Activated T-helper 17 cell treated with anti-CD3 and anti-CD28 coated beads, Interleukin-2, amount 50 U/mL, for 72 hours (primary cell): ENCODE measurements around the gene SLC25A45. TPM values are rescaled to one million over a fixed set of nuclear protein-coding genes. Genes with fewer than 3 reads are reported as not detected.

ENCODE experiments used
- ATAC-seq: fragments of 150-1000 bp; cut with Tn5 transposase; replicated peaks from 2 replicates; pipeline ENCODE4 v1.10.0; 2021; ENCODE audit warnings: mild to moderate bottlenecking, moderate library complexity
- H3K27ac Mint-ChIP-seq: one replicate; pipeline ENCODE4 v1.8.0; 2022; ENCODE audit warnings: mixed read lengths
- H3K27me3 Mint-ChIP-seq: one replicate; pipeline ENCODE4 v1.8.0; 2022; ENCODE audit warnings: mixed read lengths
- H3K36me3 Mint-ChIP-seq: one replicate; pipeline ENCODE4 v1.8.0; 2022; ENCODE audit warnings: low read depth, mild to moderate bottlenecking, mixed read lengths
- H3K4me1 Mint-ChIP-seq: one replicate; pipeline ENCODE4 v1.8.0; 2022; ENCODE audit warnings: mixed read lengths
- H3K4me3 Mint-ChIP-seq: one replicate; pipeline ENCODE4 v1.8.0; 2022; ENCODE audit warnings: mild to moderate bottlenecking, mixed read lengths
- H3K9me3 Mint-ChIP-seq: one replicate; pipeline ENCODE4 v1.8.0; 2022; ENCODE audit warnings: mixed read lengths
- total RNA-seq, 2 donors: library from RNA; stranded (reverse); gene quantifications; one replicate each; pipeline ENCODE4 v1.2.3, GENCODE V29; 2022

Gene SLC25A45
- total RNA-seq, 2 donors from 2014 or later = 18.0 to 20.1 TPM

DNA sequence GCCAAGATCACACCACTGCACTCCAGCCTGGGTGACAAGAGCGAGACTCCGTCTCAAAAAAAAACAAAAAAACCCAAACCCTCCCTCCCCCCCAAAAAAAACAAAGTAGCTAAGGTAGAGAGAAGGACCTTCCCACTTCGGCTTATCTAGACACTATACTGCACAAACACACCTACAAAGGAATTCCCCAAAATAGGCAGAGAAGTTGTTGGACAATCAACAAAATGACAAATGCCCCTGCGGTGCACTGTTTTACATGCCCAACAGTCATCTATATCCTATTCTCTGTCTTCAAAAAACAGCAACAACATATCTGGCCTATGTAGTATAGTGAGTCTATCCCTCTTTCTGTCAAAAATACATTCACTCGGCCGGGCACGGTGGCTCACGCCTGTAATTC, 55.4 kb downstream of the SLC25A45 start:
- Mint-ChIP-seq H3K36me3 (no peaks in the 10 kb centered on the region), H3K4me3 (no peak overlapping the region)
- no peak for ATAC-seq

DNA sequence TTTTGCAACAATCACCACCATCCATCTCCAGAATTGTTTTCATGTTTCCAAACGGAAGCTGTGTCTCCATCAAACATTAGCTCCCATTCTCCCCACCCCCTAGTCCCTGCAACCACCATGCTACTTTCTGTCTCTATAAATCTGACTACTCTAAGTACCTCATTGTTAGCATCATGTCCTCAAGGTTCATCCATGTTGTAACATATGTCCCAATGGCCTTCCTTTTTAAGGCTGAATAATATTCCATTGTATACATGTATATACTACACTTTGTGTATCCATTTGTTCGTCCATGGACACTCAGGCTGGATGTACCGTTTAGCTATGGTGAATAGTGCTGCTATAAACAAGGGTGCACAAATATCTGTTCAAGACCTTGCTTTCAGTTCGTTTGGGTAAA, 57.0 kb downstream of the SLC25A45 start:
- Mint-ChIP-seq H3K27me3 (no peaks in the 10 kb centered on the region), H3K4me3 (no peak overlapping the region), H3K27ac (no peak overlapping the region), H3K36me3 (no peaks in the 10 kb centered on the region), H3K9me3 (no peaks in the 10 kb centered on the region), H3K4me1 (peaks cover 5% of the 10 kb centered on the region)
- no peak for ATAC-seq

More for the DNA sequence above, 55.4 kb downstream of the SLC25A45 start:
- no peak overlapping the region for H3K27ac Mint-ChIP-seq
- no peaks in the 10 kb centered on the region for H3K9me3 Mint-ChIP-seq
- no peaks in the 10 kb centered on the region for H3K27me3 Mint-ChIP-seq
- peaks cover 5% of the 10 kb centered on the region for H3K4me1 Mint-ChIP-seq

Other genes with a start within 250 kb of the SLC25A45 start
- gene SYVN1, start 248.1 kb downstream of the SLC25A45 start, total RNA-seq = 10 to 100 TPM; 28.9 to 30.8 TPM
- gene SPDYC, start 212.4 kb downstream of the SLC25A45 start, total RNA-seq = not detected
- gene CAPN1, start 200.7 kb downstream of the SLC25A45 start, total RNA-seq = 100 to 1,000 TPM; 143 to 150 TPM
- gene POLA2, start 120.7 kb downstream of the SLC25A45 start, total RNA-seq = 10 to 100 TPM; 54.6 to 64.1 TPM
- gene CDC42EP2, start 67.8 kb downstream of the SLC25A45 start, total RNA-seq = 1 to 10 TPM in 1 of 2 donors, under 1 TPM in 1; 0.73 to 2.0 TPM
- 10 to 100 TPM; 66.0 to 89.5 TPM for gene DPF2, start 48.8 kb downstream of the SLC25A45 start, total RNA-seq
- 1 to 10 TPM in 1 of 2 donors, under 1 TPM in 1; 0.95 to 1.5 TPM for gene TIGD3, start 27.9 kb downstream of the SLC25A45 start, total RNA-seq
- 10 to 100 TPM; 49.6 to 52.1 TPM for gene FRMD8, start 4.0 kb upstream of the SLC25A45 start, total RNA-seq
- gene NEAT1, start 40.2 kb upstream of the SLC25A45 start, total RNA-seq = 1,000 to 10,000 TPM in 1 of 2 donors, 100 to 1,000 TPM in 1; 823 to 2,912 TPM
- over 10,000 TPM in 1 of 2 donors, 1,000 to 10,000 TPM in 1; 5,547 to 22,796 TPM for gene MALAT1, start 116.4 kb upstream of the SLC25A45 start, total RNA-seq
- 10 to 100 TPM; 80.4 to 86.8 TPM for gene SCYL1, start 142.4 kb upstream of the SLC25A45 start, total RNA-seq
- 100 to 1,000 TPM in 1 of 2 donors, 10 to 100 TPM in 1; 54.3 to 124 TPM for gene LTBP3, start 175.7 kb upstream of the SLC25A45 start, total RNA-seq
- gene ZNRD2, start 187.8 kb upstream of the SLC25A45 start, total RNA-seq = 10 to 100 TPM; 30.3 to 49.4 TPM
- 10 to 100 TPM; 39.0 to 42.2 TPM for gene FAM89B, start 189.9 kb upstream of the SLC25A45 start, total RNA-seq
- 100 to 1,000 TPM; 126 to 167 TPM for gene EHBP1L1, start 193.4 kb upstream of the SLC25A45 start, total RNA-seq
- gene KCNK7, start 213.2 kb upstream of the SLC25A45 start, total RNA-seq = under 1 TPM; 0.52 to 0.79 TPM
- gene MAP3K11, start 231.6 kb upstream of the SLC25A45 start, total RNA-seq = 10 to 100 TPM; 64.9 to 83.2 TPM
- 10 to 100 TPM; 20.8 to 39.1 TPM for gene PCNX3, start 233.1 kb upstream of the SLC25A45 start, total RNA-seq